HUES48 (cell line): ENCODE data around the gene NOC4L.

Experiments used
- H3K27ac ChIP-seq: one replicate; pipeline ENCODE4 v1.7.0; 2013; ENCODE audit warnings: low read depth, low read length, inconsistent platforms
- H3K27me3 ChIP-seq: 2 replicates; pipeline ENCODE4 v1.6.1; 2013; ENCODE audit warnings: mild to moderate bottlenecking, low read length; ENCODE audit not compliant: control insufficient read depth, insufficient read depth
- H3K36me3 ChIP-seq: 2 replicates; pipeline ENCODE4 v1.6.1; 2013; ENCODE audit warnings: low read length; ENCODE audit not compliant: control insufficient read depth, insufficient read depth
- H3K4me1 ChIP-seq: 2 replicates; pipeline ENCODE4 v1.6.1; 2013; ENCODE audit warnings: mild to moderate bottlenecking, low read length; ENCODE audit not compliant: control insufficient read depth, insufficient read depth
- H3K4me3 ChIP-seq: 2 replicates; pipeline ENCODE4 v1.5.1; 2013; ENCODE audit warnings: mild to moderate bottlenecking, low read depth, low read length
- H3K9ac ChIP-seq: 2 replicates; pipeline ENCODE4 v1.6.1; 2013; ENCODE audit warnings: mild to moderate bottlenecking, low read depth, low read length, moderate library complexity
- H3K9me3 ChIP-seq: 2 replicates; pipeline ENCODE4 v1.6.1; 2013; ENCODE audit warnings: low read length; ENCODE audit not compliant: control insufficient read depth, insufficient read depth

Gene NOC4L

DNA sequence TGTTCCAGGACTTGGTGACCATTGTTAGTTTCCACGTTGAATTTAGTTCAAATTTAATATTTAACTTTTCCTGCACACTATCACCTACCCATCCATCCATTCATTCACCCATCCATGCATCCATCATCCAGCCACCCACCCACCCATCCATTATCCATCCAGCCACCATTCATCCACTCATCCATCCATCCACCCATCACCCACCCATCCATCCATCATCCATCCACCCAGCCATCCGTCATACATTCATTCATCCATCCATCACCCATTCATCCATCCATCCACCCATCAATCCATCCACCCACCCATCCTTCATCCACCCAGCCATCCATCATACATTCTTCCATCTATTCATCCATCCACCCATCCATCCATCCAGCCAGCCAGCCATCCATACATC, 21.8 kb downstream of the NOC4L start:
- 0 out of 2 replicates have a peak, but pooled peaks cover 3% of the 10 kb centered on the region for H3K9me3 ChIP-seq
- H3K4me3 ChIP-seq = no peak overlapping the region
- H3K9ac ChIP-seq = no peak overlapping the region
- peaks cover 14% of the 10 kb centered on the region for H3K27me3 ChIP-seq
- no peak overlapping the region for H3K27ac ChIP-seq
- no peaks in the 10 kb centered on the region for H3K36me3 ChIP-seq
- H3K4me1 ChIP-seq = no peaks in the 10 kb centered on the region

DNA sequence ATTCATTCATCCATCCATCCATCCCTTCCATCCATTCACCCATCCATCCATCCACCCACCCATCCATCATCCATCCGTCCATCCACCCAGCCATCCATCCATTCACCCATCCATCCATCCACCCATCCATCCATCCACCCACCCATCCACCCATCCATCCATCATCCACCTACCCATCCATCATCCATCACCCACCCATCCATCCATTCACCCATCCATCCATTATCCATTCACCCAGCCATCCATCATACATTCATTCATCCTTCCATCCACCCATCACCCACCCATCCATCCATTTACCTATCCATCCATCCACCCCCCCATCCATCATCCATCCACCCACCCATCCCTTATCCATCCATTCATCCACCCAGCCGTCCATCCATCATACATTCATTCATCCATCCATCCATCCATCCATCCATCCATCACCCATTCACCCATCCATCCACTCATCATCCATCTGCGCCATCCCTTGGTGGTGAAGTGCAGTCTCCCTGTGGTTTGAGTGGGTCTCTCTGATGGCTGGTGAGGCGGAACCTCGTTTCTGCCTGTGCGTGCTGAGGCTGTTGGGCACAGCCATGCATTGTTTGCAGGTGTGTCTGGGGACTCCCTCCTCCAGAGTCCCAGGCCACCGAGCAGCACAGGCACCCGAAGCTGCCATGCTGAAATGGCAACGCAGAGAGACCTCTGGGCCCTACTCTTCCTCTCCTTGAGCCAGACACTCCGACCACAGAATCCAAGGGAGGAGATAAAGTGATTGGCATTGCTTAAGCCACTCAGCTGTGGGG, 22.7 kb downstream of the NOC4L start:
- Histone ChIP-seq H3K4me3 (no peak overlapping the region), H3K9ac (no peak overlapping the region), H3K9me3 (0 out of 2 replicates have a peak, but pooled peaks cover 3% of the 10 kb centered on the region), H3K27ac (no peak overlapping the region), H3K36me3 (no peaks in the 10 kb centered on the region), H3K4me1 (no peaks in the 10 kb centered on the region), H3K27me3 (peaks cover 14% of the 10 kb centered on the region)

DNA sequence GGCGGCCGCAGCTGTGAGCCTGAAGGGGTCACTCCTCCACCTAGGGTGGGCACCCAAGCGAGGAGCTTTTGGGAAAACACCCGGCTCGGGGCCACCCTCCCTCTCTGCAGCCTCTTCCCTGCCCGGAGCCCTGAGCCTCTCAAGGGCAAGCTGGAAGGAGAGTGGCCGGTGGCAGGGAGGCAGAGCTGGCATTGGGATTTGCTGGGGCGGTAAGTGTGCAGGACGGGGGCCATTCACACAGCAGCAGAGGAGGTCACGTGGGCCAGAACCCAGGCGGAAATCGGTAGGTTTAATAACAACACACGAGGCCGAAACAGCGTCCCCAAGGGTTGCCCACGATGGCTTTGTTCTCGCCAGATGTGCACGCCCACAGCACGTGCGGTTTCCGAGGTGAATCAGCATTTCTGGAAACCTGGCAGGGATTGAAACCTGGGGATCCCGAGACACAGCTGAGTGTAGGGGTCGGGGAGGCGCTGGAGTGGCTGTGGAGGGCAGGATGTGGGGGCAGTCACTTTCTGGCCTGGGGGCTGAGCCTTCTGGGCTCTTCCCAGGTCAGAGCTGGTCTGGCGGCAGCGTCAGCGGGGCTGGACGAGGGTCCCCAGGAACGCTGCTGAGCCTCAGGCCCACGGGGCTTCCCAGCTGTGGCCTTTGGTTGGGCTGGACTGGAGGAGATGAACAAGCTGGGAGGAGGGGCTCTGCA, 23.5 kb downstream of the NOC4L start:
- Histone ChIP-seq H3K27ac (no peak overlapping the region), H3K4me1 (no peaks in the 10 kb centered on the region), H3K9me3 (0 out of 2 replicates have a peak, but pooled peaks cover 3% of the 10 kb centered on the region), H3K4me3 (no peak overlapping the region), H3K36me3 (no peaks in the 10 kb centered on the region), H3K27me3 (peaks cover 14% of the 10 kb centered on the region), H3K9ac (no peak overlapping the region)

DNA sequence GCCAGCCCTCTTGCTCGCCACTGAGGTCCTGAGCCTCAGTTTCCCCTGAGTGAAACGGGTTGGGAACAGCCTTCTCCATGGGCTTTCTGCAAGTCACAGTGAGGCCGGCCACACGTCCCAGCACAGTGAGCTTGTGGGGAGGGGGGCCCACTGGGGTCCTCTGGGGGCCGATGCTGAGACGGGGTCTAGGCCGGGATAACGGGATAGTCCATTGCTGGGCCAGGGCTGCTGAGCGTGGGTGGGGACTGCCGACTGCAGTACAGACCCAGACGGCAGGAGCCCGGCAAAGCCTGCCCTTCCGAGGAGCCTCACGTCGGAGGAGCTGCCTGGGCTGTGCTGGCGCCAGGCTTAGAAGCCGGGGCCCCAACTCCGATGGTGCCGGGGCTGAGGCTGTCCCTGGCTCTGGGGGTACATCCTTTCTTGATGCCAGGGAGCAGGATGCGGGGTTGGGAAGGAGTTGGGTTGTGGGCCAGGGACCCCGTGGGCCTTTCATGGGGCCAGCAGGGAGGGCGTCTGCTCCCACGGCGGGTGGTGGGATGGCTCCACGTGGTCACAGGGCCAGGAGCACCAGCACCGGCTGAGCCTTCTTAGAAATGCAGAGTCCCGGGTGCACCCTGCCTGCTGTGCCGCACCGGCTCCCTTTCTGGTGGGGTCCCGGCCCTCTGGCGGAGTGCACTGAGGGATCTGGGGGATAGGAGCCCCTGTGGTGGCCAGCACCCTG, 24.2 kb downstream of the NOC4L start:
- Histone ChIP-seq H3K9me3 (0 out of 2 replicates have a peak, but pooled peaks cover 3% of the 10 kb centered on the region), H3K4me3 (no peak overlapping the region), H3K36me3 (no peaks in the 10 kb centered on the region), H3K9ac (no peak overlapping the region), H3K27ac (no peak overlapping the region), H3K4me1 (no peaks in the 10 kb centered on the region), H3K27me3 (peaks cover 11% of the 10 kb centered on the region)

DNA sequence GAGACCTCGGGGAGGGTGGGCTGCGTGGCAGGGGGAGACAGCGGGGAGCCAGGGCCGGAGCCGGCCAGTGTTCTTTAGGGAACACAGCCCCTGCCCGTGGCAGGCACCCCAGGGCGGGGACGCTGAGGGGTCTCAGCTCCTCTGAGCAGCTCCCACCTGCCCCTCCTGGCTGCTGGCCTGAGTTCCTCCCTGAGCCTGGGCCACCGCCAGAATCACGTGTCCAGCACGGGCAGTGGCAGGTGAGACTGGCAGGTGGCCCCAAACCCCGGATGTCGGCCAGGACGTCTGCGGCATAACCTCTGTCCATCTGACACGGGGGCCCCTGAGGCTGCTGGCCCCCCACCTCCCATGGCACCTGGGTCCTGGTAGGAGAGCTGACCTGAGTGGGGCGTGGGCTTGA, 25.1 kb downstream of the NOC4L start:
- Histone ChIP-seq H3K4me3 (no peak overlapping the region), H3K9me3 (0 out of 2 replicates have a peak, but pooled peaks cover 3% of the 10 kb centered on the region), H3K27ac (no peak overlapping the region), H3K27me3 (peaks cover 4% of the 10 kb centered on the region; the same call in 1 of the 2 replicates), H3K9ac (no peak overlapping the region), H3K36me3 (no peaks in the 10 kb centered on the region), H3K4me1 (no peaks in the 10 kb centered on the region)

DNA sequence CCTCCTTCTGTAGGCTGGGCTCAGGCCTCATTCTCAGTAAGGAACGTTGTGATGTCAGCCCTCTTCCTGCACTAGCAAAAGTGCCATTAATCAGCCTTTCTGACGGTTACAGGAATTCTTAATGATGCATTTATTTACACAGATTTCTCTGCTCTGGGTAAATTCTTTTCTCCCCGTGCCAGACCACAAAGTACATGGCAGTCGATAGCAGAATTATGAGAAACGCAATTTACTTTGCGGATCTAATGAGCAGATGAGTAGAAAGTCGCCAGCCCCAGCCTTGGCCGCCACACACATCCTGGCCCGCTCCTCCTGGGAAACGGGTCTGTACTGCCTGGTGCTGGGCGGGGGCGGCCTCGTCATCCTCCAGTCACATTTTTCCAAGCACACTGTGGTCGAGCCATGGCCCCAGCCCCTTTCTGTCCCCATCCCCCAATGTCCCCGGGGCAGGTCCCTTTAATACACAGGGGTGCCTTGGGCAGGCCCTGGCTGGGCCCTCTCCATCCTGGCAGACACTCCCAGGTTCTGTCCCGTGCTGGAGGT, 25.9 kb downstream of the NOC4L start:
- Histone ChIP-seq H3K9ac (no peak overlapping the region), H3K4me3 (no peak overlapping the region), H3K4me1 (no peaks in the 10 kb centered on the region), H3K27me3 (peaks cover 4% of the 10 kb centered on the region; the same call in 1 of the 2 replicates), H3K36me3 (no peaks in the 10 kb centered on the region), H3K9me3 (0 out of 2 replicates have a peak, but pooled peaks cover 3% of the 10 kb centered on the region), H3K27ac (no peak overlapping the region)

DNA sequence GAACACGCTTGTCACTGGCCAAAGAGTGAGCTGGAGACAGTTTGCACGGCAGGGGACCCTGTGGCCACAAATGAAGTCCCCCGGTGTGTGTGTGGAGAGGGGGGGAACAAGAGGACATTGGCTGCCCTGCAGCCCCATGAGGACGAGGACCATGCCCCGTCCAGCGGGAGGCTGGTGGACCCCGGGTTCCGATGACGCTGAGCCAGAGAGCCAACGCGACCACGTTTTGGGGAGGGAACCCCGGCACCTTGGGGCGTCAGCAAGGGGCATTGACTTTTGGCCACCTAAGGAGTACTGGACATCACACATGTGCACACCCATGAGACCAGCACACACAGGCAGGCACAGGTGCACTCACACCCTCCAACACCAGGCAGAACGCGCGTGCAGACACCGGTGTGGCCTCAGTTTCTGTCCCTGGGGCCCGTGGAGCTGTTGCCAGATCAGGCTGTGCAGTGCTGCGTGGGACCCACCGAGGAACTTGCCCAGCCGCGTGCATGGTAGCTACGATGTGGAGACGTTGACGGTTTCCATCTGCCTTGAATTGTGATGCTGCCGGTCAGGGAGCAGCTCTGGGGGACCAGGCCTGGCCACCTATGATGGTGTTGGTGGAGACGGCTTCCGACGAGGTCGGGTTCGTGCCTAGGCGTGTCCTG, 26.5 kb downstream of the NOC4L start:
- peaks cover 4% of the 10 kb centered on the region; the same call in 1 of the 2 replicates for H3K27me3 ChIP-seq
- no peaks in the 10 kb centered on the region for H3K4me1 ChIP-seq
- no peak overlapping the region for H3K4me3 ChIP-seq

DNA sequence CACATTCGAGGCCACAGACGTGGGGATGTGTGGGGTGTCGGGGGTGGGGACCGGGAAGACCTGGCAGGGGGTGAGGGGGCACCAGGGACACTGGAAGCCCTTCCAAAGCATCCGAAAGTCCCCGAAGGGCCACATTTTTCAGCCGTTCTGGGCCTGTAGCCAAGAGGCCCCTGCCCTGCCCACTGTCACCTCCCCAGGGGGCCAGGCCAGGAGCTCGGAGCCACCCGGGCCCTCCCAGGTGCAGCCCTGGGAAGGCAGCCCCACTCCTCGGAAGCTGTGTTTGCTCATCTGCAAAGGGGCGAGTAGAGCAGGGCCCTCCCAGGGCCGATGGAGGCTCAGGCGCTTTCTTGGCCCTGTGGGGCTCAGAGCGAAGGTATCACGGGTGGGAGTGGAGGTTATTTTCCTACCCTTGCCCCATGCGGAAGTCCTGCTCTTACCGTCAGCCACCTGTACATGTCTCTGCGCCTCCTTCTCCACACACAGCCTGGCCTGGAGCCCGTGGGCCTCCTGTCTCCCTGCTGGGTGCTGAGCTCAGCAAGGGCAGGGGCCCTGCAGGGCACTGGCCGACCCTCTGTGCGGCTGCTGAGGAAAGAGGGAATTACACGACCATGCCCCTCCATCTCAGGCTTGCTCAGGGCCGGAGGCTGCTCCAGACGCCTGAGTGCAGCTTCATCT, 27.2 kb downstream of the NOC4L start:
- Histone ChIP-seq H3K9me3 (no peaks in the 10 kb centered on the region), H3K4me1 (no peaks in the 10 kb centered on the region), H3K27ac (no peak overlapping the region), H3K9ac (no peak overlapping the region), H3K36me3 (no peaks in the 10 kb centered on the region), H3K27me3 (peaks cover 4% of the 10 kb centered on the region), H3K4me3 (no peak overlapping the region)

More for the DNA sequence above, 26.5 kb downstream of the NOC4L start:
- no peak overlapping the region for H3K9ac ChIP-seq
- H3K9me3 ChIP-seq = 0 out of 2 replicates have a peak, but pooled peaks cover 2% of the 10 kb centered on the region
- H3K36me3 ChIP-seq = no peaks in the 10 kb centered on the region
- no peak overlapping the region for H3K27ac ChIP-seq

DNA sequence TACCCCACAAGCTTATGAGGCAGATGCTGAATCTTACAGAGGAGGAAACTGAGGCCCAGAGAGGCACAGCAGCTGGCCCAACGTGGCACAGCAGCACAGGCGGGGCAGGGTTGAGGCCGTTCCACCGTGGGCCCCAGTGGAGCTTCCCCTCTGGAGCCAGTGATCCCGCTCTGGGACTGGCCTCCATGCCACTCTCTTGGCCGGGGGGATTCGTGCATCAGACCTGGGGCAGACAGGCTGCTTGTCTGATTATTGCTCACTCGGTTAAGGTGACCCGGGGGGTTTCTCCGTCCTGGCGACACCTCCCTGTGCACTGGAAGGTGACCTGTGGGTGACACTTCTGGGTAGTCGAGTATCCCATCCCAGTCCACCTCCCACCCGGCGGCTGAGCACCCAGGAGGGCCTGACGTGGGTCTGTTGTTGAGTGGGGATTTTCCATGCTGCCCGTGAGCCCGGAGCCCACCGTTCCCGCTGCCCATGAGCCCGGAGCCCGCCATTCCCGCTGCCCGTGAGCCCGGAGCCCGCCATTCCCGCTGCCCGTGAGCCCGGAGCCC, 27.8 kb downstream of the NOC4L start:
- no peak overlapping the region for H3K9ac ChIP-seq
- H3K9me3 ChIP-seq = no peaks in the 10 kb centered on the region
- peaks cover 4% of the 10 kb centered on the region for H3K27me3 ChIP-seq
- no peak overlapping the region for H3K4me3 ChIP-seq
- no peaks in the 10 kb centered on the region for H3K4me1 ChIP-seq
- H3K27ac ChIP-seq = no peak overlapping the region
- H3K36me3 ChIP-seq = no peaks in the 10 kb centered on the region

DNA sequence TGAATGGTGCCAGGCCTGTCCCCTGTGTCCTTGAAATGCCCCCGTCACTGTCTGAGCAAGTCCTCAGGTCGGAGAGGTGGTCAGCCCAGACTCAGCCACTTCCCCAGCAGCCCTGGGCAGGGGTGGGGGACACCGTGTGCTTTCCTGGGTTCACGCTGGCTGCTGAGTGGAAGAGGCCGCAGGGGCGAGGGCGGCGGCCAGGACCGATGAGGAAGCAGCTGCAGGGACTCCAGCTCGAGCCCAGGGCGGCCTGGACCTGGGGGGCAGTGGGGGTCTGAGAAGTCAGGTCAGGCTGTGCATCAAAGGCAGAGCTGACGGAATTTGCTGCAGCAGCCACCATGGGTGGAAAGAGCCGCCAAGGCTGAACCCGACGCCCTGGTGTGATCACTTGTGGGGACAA, 28.4 kb downstream of the NOC4L start:
- Histone ChIP-seq H3K27ac (no peak overlapping the region), H3K36me3 (no peaks in the 10 kb centered on the region), H3K27me3 (peaks cover 4% of the 10 kb centered on the region), H3K9me3 (no peaks in the 10 kb centered on the region), H3K9ac (no peak overlapping the region), H3K4me3 (no peak overlapping the region), H3K4me1 (no peaks in the 10 kb centered on the region)
